ENCODE data around the gene SPTBN4.
A peak's percentile ranks its signal among the peaks of the same experiment; 100 is the strongest.
"Not testable (repeated sequence)": the region's sequence is repeated elsewhere in the genome, so short reads cannot be mapped to it uniquely, and the experiment has no call there.

SPTBN4 gene

DNA sequence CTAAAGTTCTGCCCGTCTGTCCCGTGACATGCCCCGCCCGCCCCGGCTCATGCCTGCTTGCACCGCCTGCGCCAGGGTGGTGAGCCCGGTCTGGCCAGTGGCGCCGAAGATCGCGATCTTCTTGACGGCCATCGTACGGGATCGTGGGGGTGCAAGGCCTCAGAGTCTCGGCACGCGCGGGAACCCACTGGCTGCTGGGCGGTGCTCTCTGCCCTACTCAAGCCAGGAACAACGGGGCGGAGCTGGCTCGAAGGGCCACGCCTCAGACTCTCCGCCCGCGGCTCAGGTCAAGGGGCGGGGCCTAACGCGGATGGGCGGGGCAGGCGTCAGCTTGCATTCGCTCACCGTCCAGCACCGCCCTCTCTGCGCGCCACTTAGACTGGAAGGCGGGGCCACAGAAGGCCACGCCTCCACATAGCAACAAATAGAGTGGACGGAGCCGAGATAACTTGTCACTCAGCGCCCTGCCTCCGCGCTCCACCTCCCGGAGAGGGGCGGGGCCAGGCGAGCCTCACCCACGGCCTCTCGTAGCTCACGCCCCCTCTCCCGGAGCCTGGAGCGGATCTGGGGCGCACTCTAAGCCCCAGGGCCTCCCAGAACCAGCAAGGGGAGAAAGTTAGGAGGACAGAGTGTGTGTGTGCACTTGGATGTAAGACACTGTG is 1.1 kb upstream of the SPTBN4 start, which contains the start of gene BLVRB:
Gene BLVRB, minus strand, starts transcription at position 189 of the 662 bp plus-strand sequence. Its CDS starts 57 bp downstream, at position 132.
- peak; percentile 96 for FAIRE-seq

DNA sequence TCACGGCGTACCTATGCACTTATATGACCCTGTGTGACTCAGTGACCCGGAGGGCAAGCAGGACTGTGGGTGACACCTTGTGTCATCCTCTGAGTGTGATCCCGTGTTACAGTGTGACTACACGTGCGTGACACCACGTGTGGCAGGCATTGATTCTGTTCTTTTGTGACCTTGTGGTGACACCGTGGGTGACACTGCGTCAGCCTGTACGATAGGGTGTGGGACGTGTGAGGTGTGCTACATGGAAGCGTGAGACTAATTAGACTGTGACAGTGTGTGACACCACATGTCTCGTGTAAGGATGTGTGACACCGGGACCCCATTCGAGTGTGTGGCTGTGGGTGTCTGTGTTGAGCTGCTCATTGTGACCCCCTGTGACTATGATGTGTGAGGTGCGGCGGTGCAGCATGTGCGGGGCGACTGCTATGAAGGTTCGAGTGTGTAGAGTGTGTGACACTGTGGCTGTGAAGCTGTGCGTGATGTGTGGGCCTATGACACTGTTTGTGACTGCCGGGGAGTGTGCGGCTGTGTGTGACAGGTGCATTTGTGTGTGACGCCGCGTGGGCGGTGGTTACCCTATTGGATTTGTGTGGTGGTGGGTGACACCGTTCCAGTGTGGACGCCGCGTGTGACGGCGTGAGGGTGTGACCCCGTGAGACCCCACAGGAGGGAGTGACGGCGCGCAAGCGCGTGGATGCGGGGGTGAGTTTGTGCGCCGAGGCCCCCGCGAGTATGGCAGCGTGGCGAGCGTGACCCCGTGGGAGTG is 399 bp upstream of the SPTBN4 start:
- FAIRE-seq, result no peak

DNA sequence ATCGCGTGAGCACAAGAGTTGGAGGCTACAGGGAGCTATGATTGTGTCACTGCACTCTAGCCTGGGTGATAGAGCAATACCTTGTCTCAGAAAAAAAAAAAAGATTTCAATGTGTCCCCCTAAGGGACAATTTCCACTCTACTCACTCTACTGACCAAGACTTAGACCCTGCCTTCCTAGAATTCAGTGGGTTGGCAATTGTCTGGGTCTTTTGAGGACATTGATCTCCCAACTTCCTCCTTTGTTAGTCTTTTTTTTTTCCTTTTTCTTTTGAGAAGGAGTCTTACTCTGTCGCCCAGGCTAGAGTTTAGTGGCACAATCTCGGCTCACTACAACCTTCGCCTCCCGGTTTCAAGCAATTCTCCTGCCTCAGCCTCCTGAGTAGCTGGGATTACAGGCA is 2.2 kb downstream of the SPTBN4 start:
- no peak for FAIRE-seq

DNA sequence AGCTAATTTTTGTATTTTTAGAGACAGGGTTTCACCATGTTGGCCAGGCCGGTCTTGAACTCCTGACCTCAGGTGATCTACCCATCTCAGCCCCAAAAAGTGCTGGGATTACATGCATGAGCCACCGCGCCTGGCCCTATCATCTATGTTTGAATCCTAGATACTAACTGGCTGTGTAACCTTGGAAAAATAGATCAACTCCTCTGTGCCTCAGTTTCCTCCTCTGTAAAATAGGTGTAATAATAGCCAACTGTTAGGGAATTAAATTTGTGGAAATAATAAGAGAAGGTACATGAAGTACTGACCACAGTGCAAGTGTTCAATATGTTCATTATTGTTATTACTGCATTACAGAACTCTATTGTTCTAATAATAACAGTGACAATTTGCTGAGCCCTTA is 4.3 kb downstream of the SPTBN4 start:
- FAIRE-seq, result no peak

DNA sequence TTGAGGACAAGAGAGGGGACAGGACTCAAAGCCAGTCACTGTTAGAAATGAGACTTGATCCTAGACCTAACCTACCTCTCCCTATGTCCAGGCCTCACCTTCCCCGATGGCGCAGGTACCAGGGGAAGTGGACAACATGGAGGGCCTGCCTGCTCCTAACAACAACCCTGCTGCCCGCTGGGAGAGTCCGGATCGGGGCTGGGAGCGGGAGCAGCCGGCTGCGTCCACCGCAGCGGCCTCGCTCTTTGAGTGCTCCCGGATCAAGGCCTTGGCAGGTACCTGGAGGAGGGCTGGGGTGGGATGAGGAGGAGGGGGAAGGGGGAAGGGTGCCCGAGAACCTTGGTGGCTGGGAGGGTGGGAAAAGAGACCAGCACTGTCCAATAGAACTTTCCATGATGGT is 5.7 kb downstream of the SPTBN4 start:
- FAIRE-seq, result no peak

DNA sequence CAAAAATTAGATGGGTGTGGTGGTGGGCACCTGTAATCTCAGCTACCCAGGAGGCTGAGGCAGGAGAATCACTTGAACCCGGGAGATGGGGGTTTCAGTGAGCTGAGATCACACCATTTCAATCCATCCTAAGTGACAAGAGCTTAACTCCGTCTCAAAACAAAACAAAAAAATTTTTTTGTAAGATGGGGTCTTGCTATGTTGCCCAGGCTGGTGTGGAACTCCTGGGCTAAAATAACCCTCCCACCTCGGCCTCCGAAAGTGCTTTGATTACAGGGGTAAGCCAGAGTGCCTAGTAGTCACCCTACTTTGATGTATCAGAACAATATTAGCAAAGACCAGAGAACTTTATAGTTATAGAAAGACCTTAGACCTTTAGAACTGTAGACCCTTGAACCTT is 7.9 kb downstream of the SPTBN4 start:
- FAIRE-seq, result no peak

GRCh38 chr19:40475878-40476644 is 9.3 kb downstream of the SPTBN4 start:
- FAIRE-seq, result not testable (repeated sequence)

- no peak for FAIRE-seq
Measured at GRCh38 chr19:40486017-40486416, 19.2 kb downstream of the SPTBN4 start.

DNA sequence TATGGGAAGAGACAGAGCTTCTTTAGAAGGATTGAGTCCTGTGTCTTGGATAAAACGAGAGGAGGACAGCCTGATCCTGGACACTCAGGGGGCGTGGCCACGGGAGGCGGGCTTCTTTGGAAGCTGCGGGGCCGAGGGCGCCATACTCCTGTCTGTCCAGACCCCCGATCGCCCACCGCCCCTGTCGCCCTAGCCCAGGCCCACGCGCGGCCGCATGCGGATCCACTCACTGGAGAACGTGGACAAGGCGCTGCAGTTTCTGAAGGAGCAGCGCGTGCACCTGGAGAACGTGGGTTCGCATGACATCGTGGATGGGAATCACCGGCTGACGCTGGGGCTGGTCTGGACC is 23.1 kb downstream of the SPTBN4 start:
- FAIRE-seq, result no peak

DNA sequence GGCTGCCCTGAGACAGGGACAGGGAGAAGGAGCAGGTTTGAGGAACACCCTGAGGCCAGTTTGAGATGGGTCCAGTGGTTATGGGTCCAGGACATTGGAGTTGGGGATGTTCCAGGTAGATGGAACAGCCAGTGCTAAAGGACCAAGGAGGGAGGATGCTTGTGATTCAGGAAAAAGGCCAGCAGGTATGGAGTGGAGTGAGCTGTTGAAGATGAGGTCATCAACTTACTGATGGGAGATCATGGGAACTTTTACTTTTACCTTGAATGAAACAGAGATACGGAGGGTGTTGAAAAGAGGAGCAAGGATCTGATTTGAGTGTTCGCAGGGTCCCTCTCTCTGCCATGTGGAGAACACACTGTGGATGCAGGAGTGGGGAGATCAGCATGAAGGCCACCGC is 25.5 kb downstream of the SPTBN4 start:
- FAIRE-seq, result no peak

DNA sequence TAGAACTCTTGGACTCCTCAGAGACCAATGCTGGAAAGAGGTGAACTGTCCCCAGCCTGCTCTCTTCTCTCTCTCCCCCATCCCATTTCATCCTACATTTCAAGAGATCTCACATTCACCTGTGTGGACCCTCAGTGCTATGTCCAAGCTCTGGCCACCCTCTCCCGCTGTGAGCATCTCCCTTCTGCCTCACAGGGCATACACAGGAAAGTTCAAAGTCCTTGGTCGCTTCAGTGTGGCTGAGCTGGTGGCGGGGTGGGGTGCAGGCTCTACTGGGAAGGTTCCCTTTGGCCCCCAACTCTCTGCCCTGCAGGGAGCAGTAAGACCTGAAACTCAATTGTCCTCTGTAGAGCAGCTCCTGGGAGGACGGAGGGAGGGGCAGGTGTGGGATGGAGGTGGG is 27.0 kb downstream of the SPTBN4 start:
- FAIRE-seq, result no peak

DNA sequence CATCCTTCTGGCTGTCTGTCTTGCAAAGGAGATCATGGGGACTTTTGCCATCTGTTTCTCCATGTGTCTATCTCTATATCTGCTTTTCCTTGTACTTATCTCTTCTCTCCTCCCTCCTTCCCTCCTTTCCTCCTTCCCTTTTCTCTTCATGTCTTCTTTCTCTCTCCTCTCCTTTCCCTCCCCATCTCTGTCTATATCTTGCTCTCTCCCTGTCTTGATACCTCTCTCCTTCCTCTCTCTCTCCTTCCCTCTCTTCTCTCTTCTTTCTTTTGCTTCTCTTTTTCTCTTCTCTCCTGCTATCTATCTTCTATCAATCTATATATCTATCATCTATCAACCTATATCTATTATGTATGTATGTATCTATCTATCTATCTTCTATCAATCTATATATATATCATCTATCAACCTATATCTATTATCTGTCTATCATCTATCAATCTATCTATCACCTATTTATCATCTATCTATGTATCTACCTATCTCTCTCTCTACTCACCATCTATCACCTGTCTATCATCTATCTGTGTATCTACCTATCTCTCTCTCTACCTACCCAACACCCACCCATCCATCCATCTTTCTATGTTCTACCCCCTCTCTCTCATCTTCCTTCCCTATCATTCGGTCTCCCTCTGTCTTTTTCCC is 27.5 kb downstream of the SPTBN4 start:
- no peak for FAIRE-seq

- FAIRE-seq, result no peak
Measured at GRCh38 chr19:40497214-40497613, 30.4 kb downstream of the SPTBN4 start.

GRCh38 chr19:40499320-40499719 is 32.5 kb downstream of the SPTBN4 start:
- no peak for FAIRE-seq

DNA sequence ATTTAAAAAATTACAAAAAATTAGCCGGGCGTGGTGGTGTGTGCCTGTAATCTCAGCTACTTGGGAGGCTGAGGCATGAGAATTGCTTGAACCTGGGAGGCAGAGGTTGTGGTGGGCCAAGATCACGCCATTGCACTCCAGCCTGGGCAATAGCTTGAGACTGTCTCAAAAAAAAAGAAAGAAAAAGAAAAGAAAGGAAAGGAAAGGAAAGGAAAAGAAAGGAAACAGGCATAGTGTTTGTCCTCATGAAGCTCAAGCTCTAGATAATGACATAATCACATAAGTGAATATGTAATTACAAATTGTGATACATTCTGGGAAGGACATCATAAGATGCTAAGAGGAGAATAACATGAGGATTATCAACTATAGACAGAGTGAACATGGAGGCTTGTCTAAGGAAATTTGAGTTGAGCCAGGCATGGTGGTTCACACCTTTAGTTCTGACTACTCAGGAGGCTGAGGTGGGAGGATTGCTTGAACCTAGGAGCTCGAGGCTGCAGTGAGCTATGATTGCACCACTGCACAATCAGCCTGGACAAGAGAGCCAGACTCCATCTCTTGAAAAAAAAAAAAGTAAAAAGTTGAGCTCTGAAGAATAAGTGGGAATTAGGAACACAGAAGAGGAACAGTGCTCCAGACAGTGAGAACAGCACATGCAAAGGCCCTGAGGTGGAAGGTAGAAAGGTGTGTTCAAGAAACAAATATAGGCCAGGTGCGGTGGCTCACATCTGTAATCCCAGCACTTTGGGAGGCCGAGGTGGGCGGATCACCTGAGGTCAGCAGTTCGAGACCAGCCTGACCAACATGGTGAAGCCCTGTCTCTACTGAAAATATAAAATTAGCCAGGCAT is 34.1 kb downstream of the SPTBN4 start:
- FAIRE-seq, result not testable (repeated sequence)

GRCh38 chr19:40501599-40501998 is 34.8 kb downstream of the SPTBN4 start:
- no peak for FAIRE-seq

- no peak for FAIRE-seq
Measured at GRCh38 chr19:40502081-40502480, 35.3 kb downstream of the SPTBN4 start.

DNA sequence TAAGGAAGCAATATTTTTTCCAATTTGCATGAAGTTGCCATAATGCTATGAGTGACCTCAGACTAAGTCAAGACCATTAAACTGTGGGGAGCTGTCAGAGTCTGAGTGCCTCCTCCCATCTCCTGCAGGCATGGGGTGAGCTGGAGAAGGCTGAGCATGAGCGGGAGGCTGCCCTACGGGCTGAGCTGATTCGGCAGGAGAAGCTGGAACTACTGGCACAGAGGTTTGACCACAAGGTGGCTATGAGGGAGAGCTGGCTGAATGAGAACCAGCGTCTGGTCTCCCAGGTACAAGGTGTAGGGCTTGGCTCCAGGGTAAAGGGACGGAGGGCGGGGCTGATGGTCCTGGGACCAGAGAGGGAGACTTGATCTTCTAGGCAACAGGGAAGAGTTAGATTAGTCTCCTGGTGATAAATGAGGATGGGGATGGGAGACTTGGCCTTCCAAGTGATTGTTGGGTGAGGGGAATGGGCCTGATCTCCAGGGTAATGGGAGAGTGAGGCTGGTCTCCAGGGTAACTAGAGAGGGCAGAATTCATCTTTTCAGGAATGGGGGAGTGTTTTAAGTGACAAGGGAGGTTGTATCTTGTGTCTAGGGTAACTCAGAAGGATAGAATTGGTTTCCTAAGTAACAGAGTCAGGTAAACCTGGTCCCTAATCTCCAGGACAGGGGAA is 36.0 kb downstream of the SPTBN4 start:
- FAIRE-seq, result no peak

DNA sequence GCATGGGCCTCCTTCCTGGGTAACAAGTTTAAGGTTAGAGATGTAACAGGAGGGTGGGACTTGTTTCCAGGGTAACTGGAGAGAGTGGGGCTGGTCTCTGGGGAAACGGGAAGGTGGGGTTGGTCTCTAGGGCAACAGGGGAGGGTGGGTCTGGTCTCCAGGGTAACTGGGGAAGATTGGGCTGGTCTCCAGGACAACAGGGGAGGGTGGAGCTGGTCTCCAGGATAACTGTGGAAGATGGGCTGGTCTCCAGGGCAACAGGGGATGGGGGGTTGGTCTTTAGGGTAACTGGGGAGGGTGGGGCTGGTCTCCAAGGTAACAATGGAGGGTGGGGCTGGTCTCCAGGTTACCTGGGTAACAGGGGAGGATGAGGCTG is 36.5 kb downstream of the SPTBN4 start:
- no peak for FAIRE-seq

GRCh38 chr19:40506099-40506498 is 39.3 kb downstream of the SPTBN4 start:
- FAIRE-seq, result no peak

- no peak for FAIRE-seq
Measured at GRCh38 chr19:40507892-40508291, 41.1 kb downstream of the SPTBN4 start.

DNA sequence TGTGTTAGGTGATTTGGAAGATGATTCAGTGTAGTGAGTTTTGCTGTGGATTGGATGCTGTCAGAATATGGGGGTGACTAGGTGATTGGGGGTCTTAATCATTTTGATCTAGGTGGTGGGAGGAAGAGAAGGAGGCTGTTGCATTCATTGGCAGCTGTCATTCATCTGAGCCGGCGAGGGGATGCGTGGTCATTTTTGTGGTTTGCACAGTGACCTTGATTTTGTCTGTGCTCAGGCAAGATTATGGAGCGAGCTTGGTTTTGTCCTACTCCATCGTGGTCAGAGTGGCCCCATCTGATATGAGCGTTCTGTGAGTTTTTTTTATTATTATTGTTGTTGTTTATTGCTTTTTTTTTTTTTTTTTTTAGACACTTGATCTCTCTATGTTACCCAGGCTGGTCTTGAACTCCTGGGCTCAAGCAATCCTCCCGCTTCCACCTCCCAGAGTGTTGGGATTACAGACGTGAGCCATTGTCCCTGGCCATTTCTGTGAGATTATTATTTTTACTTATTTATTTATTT is 42.0 kb downstream of the SPTBN4 start:
- no peak for FAIRE-seq
